Endodermal cell (in vitro differentiated cells): ENCODE data around the gene TBX1. TPM values are rescaled to one million over a fixed set of nuclear protein-coding genes. Genes with fewer than 3 reads are reported as not detected.

ENCODE experiments used
- DNase-seq: peaks from one replicate; pipeline ENCODE4 v3.0.0-alpha.2; 2017
- H3K27ac ChIP-seq: 2 replicates; pipeline ENCODE4 v1.5.1; 2013; ENCODE audit warnings: mild to moderate bottlenecking, low read depth, low read length, moderate library complexity
- H3K27me3 ChIP-seq: 2 replicates; pipeline ENCODE4 v1.6.1; 2013; ENCODE audit warnings: mild to moderate bottlenecking, low read length, moderate library complexity; ENCODE audit not compliant: insufficient read depth, control insufficient read depth, poor library complexity, severe bottlenecking
- H3K36me3 ChIP-seq: 2 replicates; pipeline ENCODE4 v1.7.0; 2013; ENCODE audit warnings: mild to moderate bottlenecking, low read length, moderate library complexity; ENCODE audit not compliant: control insufficient read depth, insufficient read depth
- H3K4me1 ChIP-seq: one replicate; pipeline ENCODE4 v1.7.0; 2013; ENCODE audit warnings: low read length; ENCODE audit not compliant: control insufficient read depth, insufficient read depth
- H3K4me3 ChIP-seq: 2 replicates; pipeline ENCODE4 v1.5.1; 2013; ENCODE audit warnings: mild to moderate bottlenecking, low read length, moderate library complexity
- H3K9ac ChIP-seq: 2 replicates; pipeline ENCODE4 v1.6.1; 2013; ENCODE audit warnings: mild to moderate bottlenecking, low read length, moderate library complexity; ENCODE audit not compliant: poor library complexity, severe bottlenecking; ENCODE audit errors: extremely low read depth
- H3K9me3 ChIP-seq: 2 replicates; pipeline ENCODE4 v1.6.1; 2013; ENCODE audit warnings: mild to moderate bottlenecking, low read length, moderate library complexity; ENCODE audit not compliant: control insufficient read depth
- H3K27ac Mint-ChIP-seq: 2 replicates; pipeline ENCODE4 v1.8.0; 2020; ENCODE audit warnings: mixed read lengths
- H3K27me3 Mint-ChIP-seq: 2 replicates; pipeline ENCODE4 v1.8.0; 2021; ENCODE audit warnings: mild to moderate bottlenecking, mixed read lengths; ENCODE audit not compliant: insufficient read depth
- H3K36me3 Mint-ChIP-seq: 2 replicates; pipeline ENCODE4 v1.8.0; 2020; ENCODE audit warnings: low read depth, mixed read lengths
- H3K4me1 Mint-ChIP-seq: 2 replicates; pipeline ENCODE4 v1.8.0; 2020; ENCODE audit warnings: mixed read lengths
- H3K4me3 Mint-ChIP-seq: 2 replicates; pipeline ENCODE4 v1.8.0; 2020; ENCODE audit warnings: mild to moderate bottlenecking, moderate library complexity, mixed read lengths
- H3K9me3 Mint-ChIP-seq: 2 replicates; pipeline ENCODE4 v1.8.0; 2020; ENCODE audit warnings: mild to moderate bottlenecking, mixed read lengths
- CTCF ChIP-seq: fragments of 200-600 bp; sonication (generic); conservative IDR thresholded peaks from 2 replicates; pipeline ENCODE4 v1.5.0; 2021; ENCODE audit warnings: antibody characterized with exemption, mild to moderate bottlenecking
- WGBS, 2 experiments: methylation state at CpG; one replicate each; pipeline versions ENCODE4 v1.1.5 to v1.1.7; 2013; ENCODE audit warnings: missing lambda C conversion rate in 2 of 2, mixed read lengths in 1 of 2; ENCODE audit not compliant: insufficient coverage in 1 of 2, insufficient read length in 1 of 2; 5-methylcytosine and 5-hydroxymethylcytosine counted together
- total RNA-seq, 2 donors: library from RNA; stranded (reverse); fragmentation: NEBNext Ultra II Directional in 1 of 2; extraction: Animal tissue kit (Norgen Biotek cat#: 25700) in 1 of 2; gene quantifications; 2 replicates in 1 of 2; 3 replicates in 1 of 2; pipeline ENCODE4 v1.2.1, GENCODE V29; 2021

Gene TBX1
- total RNA-seq, 2 donors from 2014 or later: 1.3 TPM; not detected in 1

DNA sequence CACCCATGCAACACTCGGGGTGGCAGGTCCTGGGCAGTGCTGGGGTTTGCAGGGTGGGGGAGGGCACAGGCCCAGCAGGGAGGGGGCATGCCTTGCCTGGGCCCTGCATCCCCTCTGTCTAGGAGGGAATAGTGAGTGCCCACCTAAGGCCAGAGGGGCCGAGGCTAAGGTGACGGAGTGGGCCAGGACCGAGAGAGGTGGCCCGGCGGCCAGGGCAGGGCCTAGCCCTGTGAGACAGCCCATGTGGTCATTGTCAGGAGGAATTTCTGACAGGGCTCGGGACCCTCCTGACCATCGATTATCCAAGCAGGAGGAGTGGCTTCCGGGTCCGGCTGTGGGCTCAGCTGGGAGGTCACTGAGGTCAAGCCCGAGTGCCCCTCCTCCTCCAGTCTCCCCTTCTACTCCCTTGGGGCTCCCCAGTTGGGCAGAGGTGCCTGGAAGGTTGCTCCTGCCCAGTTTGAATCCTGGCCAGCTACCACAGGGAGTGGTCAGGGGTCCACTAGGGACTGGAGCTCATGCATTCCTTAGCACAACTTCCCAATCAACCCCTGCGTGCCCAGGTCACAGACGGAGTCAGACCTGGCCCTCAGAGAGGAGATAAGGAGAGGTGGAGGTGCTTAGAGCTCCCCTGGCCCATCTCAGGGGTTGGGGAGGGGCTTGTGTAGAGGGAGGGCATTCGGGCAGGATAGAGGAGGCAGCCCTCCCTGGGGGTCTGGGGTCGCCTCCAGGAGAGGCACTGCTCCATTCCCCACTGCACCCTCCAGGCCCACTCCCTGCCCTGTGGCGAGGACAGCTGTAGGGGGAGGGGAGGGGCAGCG is 22.5 kb upstream of the TBX1 start:
- Mint-ChIP-seq H3K4me1 (no peaks in the 10 kb centered on the region), H3K9me3 (no peaks in the 10 kb centered on the region), H3K36me3 (no peaks in the 10 kb centered on the region), H3K4me3 (no peak overlapping the region), H3K27ac (no peak overlapping the region), H3K27me3 (no peaks in the 10 kb centered on the region)
- Histone ChIP-seq H3K9me3 (no peaks in the 10 kb centered on the region), H3K27ac (no peak overlapping the region), H3K9ac (no peak overlapping the region), H3K4me3 (no peak overlapping the region), H3K4me1 (peaks cover 4% of the 10 kb centered on the region), H3K36me3 (no peaks in the 10 kb centered on the region), H3K27me3 (no peaks in the 10 kb centered on the region)
- 88 to 91% methylated on average over 7 to 16 of the region's 17 CpGs for WGBS, 2 experiments
- no peak for DNase-seq
- no peak for TF ChIP-seq CTCF

DNA sequence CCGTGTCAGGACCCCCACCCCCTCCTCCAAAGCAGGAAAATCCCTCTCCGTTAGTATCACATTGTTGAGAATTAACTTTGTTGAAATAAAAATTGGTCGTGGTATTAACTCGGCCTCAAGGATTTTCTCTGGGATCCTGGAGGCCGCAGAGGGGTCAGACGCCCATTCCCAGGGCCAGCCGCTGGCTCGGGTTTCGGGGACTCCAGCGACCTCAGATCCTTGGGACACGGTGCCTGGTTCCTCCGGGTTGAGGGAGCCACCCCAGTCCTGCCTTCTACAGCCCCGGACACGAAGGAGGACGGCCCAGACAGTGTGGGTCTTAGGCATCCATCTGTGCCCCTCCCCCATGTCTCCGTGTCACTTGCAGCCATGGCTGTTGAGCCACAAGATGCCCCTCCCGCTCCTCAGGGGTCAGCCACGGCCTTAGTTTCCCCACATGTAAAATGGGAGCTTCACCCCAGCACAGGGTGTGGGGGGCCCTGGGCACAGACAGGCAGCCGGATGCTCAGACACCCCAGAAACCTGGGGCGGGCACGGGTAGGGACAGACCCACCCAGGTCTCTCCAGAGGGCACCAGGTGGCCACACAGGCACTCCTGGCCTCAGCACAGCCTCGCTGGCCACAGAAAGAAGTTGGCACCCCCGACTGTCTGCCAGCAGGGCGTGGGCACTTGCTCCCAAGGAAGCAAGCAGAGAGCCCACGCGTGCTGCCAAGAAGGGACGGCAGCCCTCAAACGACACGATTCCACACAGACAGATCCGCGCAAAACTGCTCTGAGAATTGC is 21.7 kb upstream of the TBX1 start:
- Histone ChIP-seq H3K27me3 (no peaks in the 10 kb centered on the region), H3K36me3 (no peaks in the 10 kb centered on the region), H3K4me1 (peaks cover 4% of the 10 kb centered on the region), H3K27ac (no peak overlapping the region), H3K4me3 (no peak overlapping the region), H3K9ac (no peak overlapping the region), H3K9me3 (no peaks in the 10 kb centered on the region)
- WGBS, 2 experiments: 90% methylated on average over 26 to 30 of the region's 31 CpGs
- Mint-ChIP-seq H3K27ac (no peak overlapping the region), H3K9me3 (no peaks in the 10 kb centered on the region), H3K4me1 (no peaks in the 10 kb centered on the region), H3K27me3 (no peaks in the 10 kb centered on the region), H3K4me3 (no peak overlapping the region), H3K36me3 (no peaks in the 10 kb centered on the region)
- TF ChIP-seq CTCF: no peak
- no peak for DNase-seq

DNA sequence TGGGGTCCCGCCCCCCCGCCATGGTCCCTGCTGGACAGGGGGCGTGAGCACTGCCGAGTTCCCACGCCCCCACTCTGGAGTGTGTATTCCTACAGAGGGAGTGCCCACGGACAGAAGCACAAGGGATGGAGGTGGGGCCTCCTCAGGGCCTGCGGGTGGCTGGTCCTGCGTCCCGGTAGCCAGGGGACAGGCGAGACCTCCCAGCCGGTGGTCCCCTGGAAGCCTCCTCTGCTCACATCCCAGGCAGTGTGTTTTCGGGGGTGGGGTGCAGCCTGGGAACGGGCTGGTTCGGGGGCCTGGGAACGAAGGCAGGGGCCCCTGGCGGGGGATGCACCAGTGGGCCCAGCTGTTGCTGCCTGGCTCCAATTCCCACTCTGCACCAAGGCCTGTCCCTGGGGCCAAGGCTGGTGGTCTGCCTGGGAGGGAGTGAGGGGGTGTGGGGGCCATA is 21.1 kb upstream of the TBX1 start:
- WGBS, 2 experiments: 93% methylated on average over 7 to 16 of the region's 16 CpGs
- no peak for TF ChIP-seq CTCF
- Histone ChIP-seq H3K36me3 (no peaks in the 10 kb centered on the region), H3K9ac (no peak overlapping the region), H3K9me3 (no peaks in the 10 kb centered on the region), H3K4me3 (no peak overlapping the region), H3K4me1 (peaks cover 4% of the 10 kb centered on the region), H3K27ac (no peak overlapping the region), H3K27me3 (no peaks in the 10 kb centered on the region)
- Mint-ChIP-seq H3K27ac (no peak overlapping the region), H3K4me3 (no peak overlapping the region), H3K36me3 (no peaks in the 10 kb centered on the region), H3K27me3 (no peaks in the 10 kb centered on the region), H3K4me1 (no peaks in the 10 kb centered on the region), H3K9me3 (no peaks in the 10 kb centered on the region)
- DNase-seq: no peak
